ENCODE measurements around the gene LMO7. TPM values are rescaled to one million over a fixed set of nuclear protein-coding genes. Genes with fewer than 3 reads are reported as not detected.
"Not testable (repeated sequence)": the region's sequence is repeated elsewhere in the genome, so short reads cannot be mapped to it uniquely, and the experiment has no call there.

LMO7 gene
- total and polyA plus RNA-seq, 2 donors from 2014 or later, result 44.0 to 138 TPM

DNA sequence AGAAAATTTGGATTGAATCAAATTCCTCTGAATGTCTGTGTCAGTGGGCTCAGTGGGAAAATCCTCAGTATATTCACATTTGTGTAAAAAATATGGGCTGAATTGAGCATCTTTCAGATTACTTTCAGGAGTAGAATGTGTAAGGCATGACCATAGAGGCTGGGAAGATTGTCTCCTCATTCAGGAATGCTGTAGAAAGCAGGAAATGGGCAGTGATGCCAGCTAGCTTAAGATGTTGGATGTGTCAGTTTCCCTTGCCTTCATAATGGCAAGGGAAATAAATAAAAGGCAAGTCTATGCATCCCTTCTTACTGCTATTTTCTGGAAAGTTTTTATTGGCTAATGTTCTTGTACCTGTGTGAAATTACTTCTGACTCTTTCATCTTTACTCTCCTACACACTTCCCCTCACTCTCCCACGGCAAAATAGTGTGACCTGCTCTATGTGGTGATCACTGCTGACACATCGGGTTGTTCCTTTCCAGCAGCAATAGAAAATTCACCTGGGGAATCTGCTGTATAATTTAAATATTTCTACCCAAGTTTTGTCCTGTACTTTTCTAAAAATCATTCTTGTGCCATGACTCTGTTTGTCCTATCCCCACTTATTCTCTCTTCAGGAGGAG, 103.2 kb downstream of the LMO7 start:
- Histone ChIP-seq H3K9ac (ENCODE audit: low read length in 3 of 3) (no peak overlapping the region), H3K4me1 (ENCODE audit: control insufficient read depth in 2 of 3, insufficient read depth in 2 of 3, low read depth in 1 of 3, low read length in 3 of 3) (no peaks in the 10 kb centered on the region), H3K27ac (ENCODE audit: low read depth in 2 of 2, low read length in 2 of 2) (no peak overlapping the region), H3K36me3 (ENCODE audit: control insufficient read depth in 2 of 3, insufficient read depth in 3 of 3, low read length in 3 of 3) (no peaks in the 10 kb centered on the region), H3K9me3 (ENCODE audit: control insufficient read depth in 2 of 3, insufficient read depth in 1 of 3, low read length in 3 of 3) (no peaks in the 10 kb centered on the region), H3K27me3 (ENCODE audit: control insufficient read depth, insufficient read depth, low read length) (no peaks in the 10 kb centered on the region), H3K4me3 (ENCODE audit: low read length in 3 of 3) (no peak overlapping the region)
- intact Hi-C loops (cut with DNase I), result no loop called here
- TF ChIP-seq, protein P1, sequence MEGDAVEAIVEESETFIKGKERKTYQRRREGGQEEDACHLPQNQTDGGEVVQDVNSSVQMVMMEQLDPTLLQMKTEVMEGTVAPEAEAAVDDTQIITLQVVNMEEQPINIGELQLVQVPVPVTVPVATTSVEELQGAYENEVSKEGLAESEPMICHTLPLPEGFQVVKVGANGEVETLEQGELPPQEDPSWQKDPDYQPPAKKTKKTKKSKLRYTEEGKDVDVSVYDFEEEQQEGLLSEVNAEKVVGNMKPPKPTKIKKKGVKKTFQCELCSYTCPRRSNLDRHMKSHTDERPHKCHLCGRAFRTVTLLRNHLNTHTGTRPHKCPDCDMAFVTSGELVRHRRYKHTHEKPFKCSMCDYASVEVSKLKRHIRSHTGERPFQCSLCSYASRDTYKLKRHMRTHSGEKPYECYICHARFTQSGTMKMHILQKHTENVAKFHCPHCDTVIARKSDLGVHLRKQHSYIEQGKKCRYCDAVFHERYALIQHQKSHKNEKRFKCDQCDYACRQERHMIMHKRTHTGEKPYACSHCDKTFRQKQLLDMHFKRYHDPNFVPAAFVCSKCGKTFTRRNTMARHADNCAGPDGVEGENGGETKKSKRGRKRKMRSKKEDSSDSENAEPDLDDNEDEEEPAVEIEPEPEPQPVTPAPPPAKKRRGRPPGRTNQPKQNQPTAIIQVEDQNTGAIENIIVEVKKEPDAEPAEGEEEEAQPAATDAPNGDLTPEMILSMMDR (IDR thresholded peaks at IDR 0.05; ENCODE audit: borderline replicate concordance, extremely low read depth, insufficient read depth), result no peak
- FAIRE-seq (no peak), DNase-seq (no peak)

DNA sequence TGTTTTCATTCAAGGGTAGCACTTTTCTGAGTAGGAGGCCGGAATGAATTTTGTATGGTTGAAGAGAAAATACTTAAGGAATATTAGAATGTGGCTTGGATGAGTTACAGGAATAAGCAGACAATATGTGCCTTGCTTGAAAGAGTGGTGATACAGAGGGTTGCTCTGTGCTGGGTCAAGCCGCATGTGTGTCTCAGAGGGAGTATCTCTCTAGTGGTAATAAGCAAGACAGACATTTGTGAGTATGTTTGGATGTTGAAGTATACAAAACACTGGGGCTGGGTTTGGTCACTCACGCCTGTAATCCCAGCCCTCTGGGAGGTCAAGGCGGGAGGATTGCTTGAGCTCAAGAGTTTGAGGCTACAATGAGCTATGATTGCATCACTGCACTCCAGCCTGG, 103.9 kb downstream of the LMO7 start:
- DNase-seq, result no peak
- Histone ChIP-seq H3K9ac (ENCODE audit: low read length in 3 of 3) (no peak overlapping the region), H3K27ac (ENCODE audit: low read depth in 2 of 2, low read length in 2 of 2) (no peak overlapping the region), H3K27me3 (ENCODE audit: control insufficient read depth, insufficient read depth, low read length) (no peaks in the 10 kb centered on the region), H3K4me3 (ENCODE audit: low read length in 3 of 3) (no peak overlapping the region), H3K4me1 (ENCODE audit: control insufficient read depth in 2 of 3, insufficient read depth in 2 of 3, low read depth in 1 of 3, low read length in 3 of 3) (no peaks in the 10 kb centered on the region), H3K36me3 (ENCODE audit: control insufficient read depth in 2 of 3, insufficient read depth in 3 of 3, low read length in 3 of 3) (no peaks in the 10 kb centered on the region), H3K9me3 (ENCODE audit: control insufficient read depth in 2 of 3, insufficient read depth in 1 of 3, low read length in 3 of 3) (no peaks in the 10 kb centered on the region)
- intact Hi-C loops (cut with DNase I), result no loop called here
- no peak for FAIRE-seq
- TF ChIP-seq, protein P1 (IDR thresholded peaks at IDR 0.05; ENCODE audit: borderline replicate concordance, extremely low read depth, insufficient read depth), result no peak

DNA sequence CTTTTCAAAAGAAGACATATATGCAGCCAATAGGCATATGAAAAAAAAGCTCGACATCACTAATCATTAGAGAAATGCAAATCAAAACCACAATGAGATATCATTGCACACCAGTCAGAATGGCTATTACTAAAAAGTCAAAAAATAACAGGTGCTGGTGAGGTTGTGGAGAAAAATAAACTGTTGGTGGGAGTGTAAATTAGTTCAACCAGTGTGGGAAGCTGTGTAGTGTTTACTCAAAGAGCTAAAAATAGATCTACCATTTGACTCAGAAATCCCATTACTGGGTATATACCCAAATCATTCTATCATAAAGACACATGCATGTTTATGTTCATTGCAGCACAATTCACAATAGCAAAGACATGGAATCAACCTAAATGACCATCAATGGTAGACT, 106.9 kb downstream of the LMO7 start:
- DNase-seq; FAIRE-seq; H3K4me3 ChIP-seq (ENCODE audit: low read length in 3 of 3); H3K9ac ChIP-seq (ENCODE audit: low read length in 3 of 3); H3K4me1 ChIP-seq (ENCODE audit: control insufficient read depth in 2 of 3, insufficient read depth in 2 of 3, low read depth in 1 of 3, low read length in 3 of 3); H3K27ac ChIP-seq (ENCODE audit: low read depth in 2 of 2, low read length in 2 of 2); H3K27me3 ChIP-seq (ENCODE audit: control insufficient read depth, insufficient read depth, low read length); intact Hi-C loops (cut with DNase I); H3K36me3 ChIP-seq (ENCODE audit: control insufficient read depth in 2 of 3, insufficient read depth in 3 of 3, low read length in 3 of 3); H3K9me3 ChIP-seq (ENCODE audit: control insufficient read depth in 2 of 3, insufficient read depth in 1 of 3, low read length in 3 of 3): not testable (repeated sequence)

DNA sequence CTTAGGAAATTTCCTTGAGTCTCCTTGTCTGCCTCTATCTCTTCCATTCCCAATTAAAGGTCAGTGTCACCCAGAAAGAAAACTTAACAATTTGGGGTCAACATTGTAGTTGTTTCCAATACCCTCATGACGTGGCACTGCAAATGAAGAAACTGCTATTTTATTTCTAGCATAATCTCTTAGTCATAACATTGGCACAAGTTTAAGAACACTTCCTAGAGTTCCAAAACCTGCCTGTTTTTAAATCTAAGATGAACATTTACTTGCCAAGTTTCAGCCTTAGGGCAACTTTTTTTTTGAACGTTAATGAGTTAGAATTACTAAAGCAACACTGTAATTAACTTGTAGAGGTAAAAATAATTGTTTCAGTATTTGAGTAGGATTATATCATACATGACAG, 108.0 kb downstream of the LMO7 start:
- H3K36me3 ChIP-seq (ENCODE audit: control insufficient read depth in 2 of 3, insufficient read depth in 3 of 3, low read length in 3 of 3), result no peaks in the 10 kb centered on the region
- no peaks in the 10 kb centered on the region for H3K9me3 ChIP-seq (ENCODE audit: control insufficient read depth in 2 of 3, insufficient read depth in 1 of 3, low read length in 3 of 3)
- intact Hi-C loops (cut with DNase I), result no loop called here
- no peak overlapping the region for H3K4me3 ChIP-seq (ENCODE audit: low read length in 3 of 3)
- FAIRE-seq, result no peak
- H3K4me1 ChIP-seq (ENCODE audit: control insufficient read depth in 2 of 3, insufficient read depth in 2 of 3, low read depth in 1 of 3, low read length in 3 of 3), result no peaks in the 10 kb centered on the region
- H3K27me3 ChIP-seq (ENCODE audit: control insufficient read depth, insufficient read depth, low read length), result no peaks in the 10 kb centered on the region
- TF ChIP-seq, protein P1 (IDR thresholded peaks at IDR 0.05; ENCODE audit: borderline replicate concordance, extremely low read depth, insufficient read depth), result no peak
- H3K27ac ChIP-seq (ENCODE audit: low read depth in 2 of 2, low read length in 2 of 2), result no peak overlapping the region
- no peak overlapping the region for H3K9ac ChIP-seq (ENCODE audit: low read length in 3 of 3)
- no peak for DNase-seq
